HG03354 (cell line): Measurements from ENCODE around the gene CRACR2A.

Experiments
- ATAC-seq: cut with Tn5 transposase; IDR thresholded peaks from one replicate; pipeline ENCODE4 v1.9.1; 2021; ENCODE audit warnings: mild to moderate bottlenecking; ENCODE audit not compliant: unreplicated experiment, poor library complexity, severe bottlenecking

The CRACR2A gene

DNA sequence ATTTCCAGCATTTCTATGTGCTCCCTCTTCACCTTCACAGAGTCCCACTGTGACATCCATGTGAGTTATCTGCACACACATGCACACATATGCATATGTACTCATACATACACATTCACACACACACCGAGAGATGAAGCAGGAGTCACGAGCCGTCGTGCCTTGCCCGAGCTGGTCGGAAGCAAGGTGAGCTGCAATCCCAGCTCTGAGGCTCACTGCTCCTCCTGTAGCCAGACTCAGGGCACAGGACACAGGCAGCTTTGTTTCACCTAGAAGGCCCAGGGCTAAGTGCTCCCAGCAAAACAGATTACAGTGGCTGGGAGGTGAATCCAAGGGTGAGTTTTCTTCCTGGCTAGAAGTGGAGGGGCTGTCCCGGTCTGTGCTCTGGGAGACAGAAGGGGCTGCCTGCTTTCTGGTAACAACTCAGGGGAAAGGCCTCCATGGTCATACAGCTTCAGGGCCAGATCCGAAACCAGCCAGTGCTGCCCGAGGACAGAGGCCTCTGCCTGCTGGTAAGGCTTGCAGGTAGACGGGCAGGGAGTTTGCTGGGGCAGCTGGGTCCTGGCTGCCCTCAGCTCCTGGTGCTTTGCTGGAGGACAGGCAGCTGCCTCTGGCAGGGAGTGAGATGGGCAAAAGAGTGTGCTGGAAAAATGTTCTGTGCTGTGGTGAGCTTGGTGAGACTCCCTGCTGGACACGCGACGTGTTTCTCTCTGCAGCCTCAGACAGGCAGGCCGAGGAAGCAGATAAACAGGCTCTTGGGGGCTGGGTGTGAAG lies 123.7 kb downstream of the CRACR2A start:
- ATAC-seq: no peak

DNA sequence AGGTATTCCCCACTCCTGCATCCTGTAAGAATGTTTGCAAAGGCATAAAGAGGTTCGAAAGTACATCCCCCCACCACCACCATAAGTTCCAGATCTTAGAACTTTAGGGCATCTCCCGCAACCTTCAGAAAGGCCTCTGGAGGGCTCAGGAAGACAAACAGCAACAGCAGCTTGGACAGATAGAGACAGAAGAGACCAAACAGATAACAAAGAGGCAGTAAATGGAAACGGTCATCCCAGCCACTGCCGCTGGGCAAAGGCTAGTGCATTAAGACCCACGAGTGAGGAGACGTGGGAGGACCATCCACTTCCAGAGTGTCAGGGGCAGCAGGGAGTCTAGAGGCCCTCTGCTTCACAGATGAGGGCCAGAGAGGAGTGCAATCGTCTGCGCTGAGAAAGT lies 124.3 kb downstream of the CRACR2A start:
- no peak for ATAC-seq

- ATAC-seq: no peak
These were observed 125.6 kb downstream of the CRACR2A start for GRCh38 chr12:3627336-3627735.

DNA sequence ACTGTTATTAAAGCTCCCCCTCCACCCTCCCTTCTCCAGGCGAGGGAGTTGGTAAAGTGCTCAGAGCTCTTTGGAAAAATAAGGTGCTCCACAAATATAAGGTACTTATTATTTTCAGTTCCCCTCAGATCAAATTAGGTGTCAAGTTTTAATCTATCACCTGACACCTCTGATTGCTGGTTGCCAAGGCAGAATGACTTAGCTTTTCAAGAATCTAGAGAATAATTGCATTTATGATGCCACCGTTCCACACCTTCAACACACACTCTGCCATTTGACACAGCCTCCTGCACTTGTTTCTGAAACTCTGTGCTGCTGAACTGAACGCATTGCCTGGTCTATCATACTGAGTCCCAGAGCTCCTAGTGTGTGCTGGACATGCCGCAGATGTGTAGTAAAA lies 128.6 kb downstream of the CRACR2A start:
- ATAC-seq: no peak

DNA sequence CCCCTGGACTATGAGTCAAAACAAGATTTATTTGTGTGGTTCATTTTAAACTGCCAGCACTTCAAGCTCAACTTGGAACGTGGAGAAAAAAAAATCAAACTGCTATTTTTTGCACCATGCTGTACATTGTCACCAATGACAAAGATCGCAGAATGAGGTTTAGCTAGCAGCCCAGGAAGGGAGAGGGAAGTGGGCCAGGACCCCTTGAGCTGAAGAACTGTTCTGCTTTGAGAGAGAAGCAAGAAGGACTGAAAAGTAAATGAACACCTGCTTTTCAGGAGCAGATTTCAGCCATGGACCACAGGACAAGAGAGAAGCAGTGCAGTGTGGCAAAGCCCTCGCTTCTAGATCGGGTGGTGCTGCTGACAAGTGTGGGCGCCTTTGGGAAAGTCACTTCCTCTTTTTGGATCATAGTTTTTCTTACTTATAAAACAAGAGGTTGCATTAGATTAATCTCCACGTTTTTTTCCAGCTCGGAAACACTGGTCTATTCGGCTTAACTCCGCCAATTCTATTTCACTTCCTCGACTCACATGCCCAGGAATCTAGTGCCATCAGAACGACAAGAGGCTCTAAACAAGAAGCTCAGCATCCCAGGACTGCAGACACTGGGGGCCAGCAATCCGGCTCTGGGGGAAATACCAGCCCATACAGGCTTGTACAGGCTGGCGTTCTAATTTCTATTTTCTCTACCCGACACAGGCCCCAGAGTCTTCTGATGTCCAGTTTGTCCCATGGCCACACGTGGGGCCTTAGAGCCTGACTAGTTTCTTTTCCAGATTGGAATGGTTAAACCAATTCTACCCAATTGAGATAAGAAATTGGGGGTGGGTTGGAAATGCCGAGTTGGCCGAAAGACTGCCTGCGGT lies 129.9 kb downstream of the CRACR2A start:
- ATAC-seq: no peak

- ATAC-seq: no peak
These were observed 130.7 kb downstream of the CRACR2A start for GRCh38 chr12:3622021-3622821.

- ATAC-seq: no peak
These were observed 132.1 kb downstream of the CRACR2A start for GRCh38 chr12:3620856-3621255.

DNA sequence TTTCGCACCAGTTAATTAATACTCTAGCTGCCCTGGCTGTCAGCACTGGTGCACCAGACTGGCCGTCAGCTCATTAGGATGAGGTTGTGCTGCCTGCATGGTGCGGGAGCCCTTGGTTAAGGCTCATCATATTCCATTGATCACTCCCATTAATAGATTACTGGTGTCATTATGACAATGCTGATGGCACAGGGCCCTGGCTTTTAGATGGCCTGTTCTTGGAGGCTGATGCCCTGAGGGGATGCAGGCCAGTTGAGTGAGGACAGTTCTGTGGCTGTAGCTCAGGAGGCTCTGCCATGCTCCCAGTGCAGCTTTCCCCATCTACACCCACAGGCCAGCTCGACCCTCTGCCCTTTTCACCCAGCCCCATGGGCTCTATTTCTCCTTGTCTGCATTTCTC lies 135.3 kb downstream of the CRACR2A start:
- ATAC-seq: no peak

DNA sequence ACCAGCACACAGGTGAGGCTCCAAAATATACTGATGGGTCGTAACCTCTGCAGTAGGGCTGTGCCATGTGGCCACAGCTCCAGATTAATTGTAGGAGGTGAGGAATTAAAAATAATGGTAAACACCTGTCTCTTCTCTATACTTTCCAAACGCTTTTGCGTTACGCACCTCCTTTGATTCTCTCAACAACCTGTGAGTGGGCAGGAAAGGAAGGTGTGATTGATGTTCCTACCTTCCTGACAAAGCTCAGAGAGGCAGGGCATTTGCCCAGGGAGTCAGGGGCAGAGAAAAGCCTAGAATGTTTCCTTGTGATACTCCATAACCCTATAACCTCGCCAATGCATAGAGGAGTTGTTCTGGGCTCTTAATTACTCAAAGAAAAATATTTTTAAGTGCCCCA lies 137.0 kb downstream of the CRACR2A start:
- ATAC-seq: no peak

- no peak for ATAC-seq
These were observed 138.0 kb downstream of the CRACR2A start for GRCh38 chr12:3614806-3615466.

- ATAC-seq: no peak
These were observed 139.1 kb downstream of the CRACR2A start for GRCh38 chr12:3613641-3614395.

GRCh38 chr12:3611860-3612703 lies 140.8 kb downstream of the CRACR2A start:
- no peak for ATAC-seq

GRCh38 chr12:3607821-3608220 lies 145.1 kb downstream of the CRACR2A start:
- ATAC-seq: no peak

GRCh38 chr12:3607039-3607720 lies 145.7 kb downstream of the CRACR2A start:
- ATAC-seq: no peak

- no peak for ATAC-seq
These were observed 146.8 kb downstream of the CRACR2A start for GRCh38 chr12:3606128-3606527.

GRCh38 chr12:3605692-3606091 lies 147.2 kb downstream of the CRACR2A start:
- no peak for ATAC-seq

DNA sequence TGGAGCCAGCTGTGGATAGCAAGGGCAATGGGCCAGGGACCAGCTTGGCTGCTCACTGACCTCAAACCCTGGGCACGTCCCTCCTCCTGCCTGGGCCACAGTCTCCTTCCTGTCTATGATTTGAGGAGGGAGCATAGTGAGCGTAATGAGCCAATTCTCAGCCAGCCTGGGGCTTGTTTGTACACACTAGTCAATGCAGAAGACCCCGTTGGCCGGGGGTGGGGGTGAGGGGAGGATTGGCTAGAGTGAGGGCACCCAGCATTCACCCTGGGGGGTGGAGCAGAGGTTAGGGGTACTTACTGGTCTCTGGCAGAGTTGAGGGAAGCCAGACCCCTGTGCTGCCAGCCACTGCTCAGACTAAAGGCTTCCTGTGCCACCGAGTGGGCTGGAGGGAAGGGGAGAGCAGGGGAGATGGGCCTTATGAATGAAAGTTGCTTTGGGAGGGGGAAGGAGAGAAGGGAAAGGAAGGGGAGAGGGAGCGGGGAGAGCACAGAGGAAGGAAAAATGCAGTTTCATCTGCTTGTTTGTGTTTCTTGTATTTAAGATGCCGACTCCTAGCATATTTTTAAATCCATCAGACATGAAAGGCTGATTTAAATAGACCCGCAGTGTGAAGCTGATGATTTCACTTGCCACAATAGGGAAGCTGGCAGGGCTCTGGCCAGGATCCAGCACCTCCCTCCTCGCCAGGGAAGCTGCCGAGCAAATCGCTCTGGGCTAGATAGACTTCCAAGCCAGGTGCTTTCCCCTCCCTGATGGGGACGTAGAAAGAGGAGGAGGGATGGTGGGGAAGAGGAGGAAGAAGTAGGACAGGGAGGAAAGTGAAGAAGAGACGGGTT lies 147.9 kb downstream of the CRACR2A start:
- no peak for ATAC-seq
